Cardiac muscle cell (in vitro differentiated cells and primary cell): ENCODE measurements around the gene ANKRD13B. TPM values are rescaled to one million over a fixed set of nuclear protein-coding genes. Genes with fewer than 3 reads are reported as not detected.
A peak's percentile ranks its signal among the peaks of the same experiment; 100 is the strongest.

Source experiments
- DNase-seq, 2 donors: peaks; one replicate each; pipeline versions ENCODE4 v3.0.0 to v3.0.0-alpha.2; 2010 to 2017; ENCODE audit warnings: low read depth in 1 of 2, low spot score in 1 of 2
- H3K27ac ChIP-seq: fragments of 200-600 bp; sonication (generic); 2 replicates; pipeline ENCODE4 v1.5.1; 2016
- H3K27me3 ChIP-seq: fragments of 200-600 bp; sonication (generic); 2 replicates; pipeline ENCODE4 v1.6.0; 2016; ENCODE audit warnings: control low read depth
- H3K36me3 ChIP-seq: fragments of 200-600 bp; sonication (generic); 2 replicates; pipeline ENCODE4 v1.5.1; 2016; ENCODE audit warnings: control low read depth
- H3K4me1 ChIP-seq: fragments of 200-600 bp; sonication (generic); 2 replicates; pipeline ENCODE4 v1.8.1; 2017; ENCODE audit warnings: low read depth, mild to moderate bottlenecking, mixed run types
- H3K4me3 ChIP-seq: fragments of 200-600 bp; sonication (generic); 2 replicates; pipeline ENCODE4 v1.5.1; 2016; ENCODE audit warnings: mild to moderate bottlenecking
- H3K9me3 ChIP-seq: fragments of 200-600 bp; sonication (generic); 2 replicates; pipeline ENCODE4 v1.5.1; 2017; ENCODE audit warnings: low read depth, mild to moderate bottlenecking, control low read depth
- CTCF ChIP-seq: IDR thresholded peaks from 2 replicates; pipeline ENCODE4 v1.5.1; 2012; ENCODE audit warnings: low read depth, mild to moderate bottlenecking, low read length
- polyA plus RNA-seq: library from polyadenylated mRNA; unstranded; fragments of >200 nt; fragmentation: Nextera tagmentation; extraction: Ambion mirVana; gene quantifications from 2 replicates; pipeline ENCODE4 v1.2.1, GENCODE V29; 2016
- total RNA-seq: library from RNA; depleted of rRNA; stranded (reverse); fragments of >200 nt; gene quantifications from 2 replicates; pipeline ENCODE4 v1.2.3, GENCODE V29; 2016

Gene ANKRD13B
- total and polyA plus RNA-seq, 2 experiments from 2014 or later: 7.4 to 12.7 TPM

GRCh38 chr17:29623283-29623647 lies 30.3 kb downstream of the ANKRD13B start:
- H3K27ac ChIP-seq: peak overlapping the region; percentile 91
- no peaks in the 10 kb centered on the region for H3K36me3 ChIP-seq
- no peak for TF ChIP-seq CTCF
- DNase-seq: no peak
- no peaks in the 10 kb centered on the region for H3K9me3 ChIP-seq
- no peaks in the 10 kb centered on the region for H3K27me3 ChIP-seq
- H3K4me3 ChIP-seq: peak overlapping the region; percentile 70
- H3K4me1 ChIP-seq: peaks cover 41% of the 10 kb centered on the region

GRCh38 chr17:29624586-29624985 lies 31.7 kb downstream of the ANKRD13B start:
- H3K4me3 ChIP-seq: no peak overlapping the region
- TF ChIP-seq CTCF: no peak
- no peak for DNase-seq
- no peaks in the 10 kb centered on the region for H3K36me3 ChIP-seq
- H3K27me3 ChIP-seq: no peaks in the 10 kb centered on the region
- no peak overlapping the region for H3K27ac ChIP-seq
- H3K4me1 ChIP-seq: peaks cover 30% of the 10 kb centered on the region
- no peaks in the 10 kb centered on the region for H3K9me3 ChIP-seq

- peak in 1 of 2 donors; percentile 60 for DNase-seq
- Histone ChIP-seq H3K4me1 (peaks cover 24% of the 10 kb centered on the region), H3K27ac (no peak overlapping the region), H3K36me3 (peaks cover under 1% of the 10 kb centered on the region), H3K9me3 (no peaks in the 10 kb centered on the region), H3K27me3 (no peaks in the 10 kb centered on the region), H3K4me3 (no peak overlapping the region)
- no peak for TF ChIP-seq CTCF
These were observed 32.3 kb downstream of the ANKRD13B start for GRCh38 chr17:29625037-29625750.

GRCh38 chr17:29627951-29628350 lies 35.0 kb downstream of the ANKRD13B start:
- no peak overlapping the region for H3K4me3 ChIP-seq
- H3K36me3 ChIP-seq: peaks cover 27% of the 10 kb centered on the region
- DNase-seq: no peak
- TF ChIP-seq CTCF: no peak
- H3K4me1 ChIP-seq: peaks cover 6% of the 10 kb centered on the region
- H3K9me3 ChIP-seq: no peaks in the 10 kb centered on the region
- H3K27ac ChIP-seq: no peak overlapping the region
- no peaks in the 10 kb centered on the region for H3K27me3 ChIP-seq

GRCh38 chr17:29628644-29629043 lies 35.7 kb downstream of the ANKRD13B start:
- DNase-seq: no peak
- TF ChIP-seq CTCF: no peak
- H3K4me3 ChIP-seq: no peak overlapping the region
- no peaks in the 10 kb centered on the region for H3K9me3 ChIP-seq
- no peak overlapping the region for H3K27ac ChIP-seq
- no peaks in the 10 kb centered on the region for H3K27me3 ChIP-seq
- H3K4me1 ChIP-seq: no peaks in the 10 kb centered on the region
- peaks cover 27% of the 10 kb centered on the region for H3K36me3 ChIP-seq
